Hepatocyte (in vitro differentiated cells): ENCODE measurements around the gene LAMTOR4.

Experiments
- EZH2 ChIP-seq: fragments of 200-600 bp; sonication (generic); IDR thresholded peaks from 2 replicates; pipeline ENCODE4 v1.6.1; 2016; ENCODE audit warnings: antibody characterized with exemption, mild to moderate bottlenecking, borderline replicate concordance
- TF ChIP-seq, protein P1 (sequence below): fragments of 200-600 bp; sonication (generic); IDR thresholded peaks from 2 replicates; pipeline ENCODE4 v1.5.1; 2016; ENCODE audit warnings: antibody characterized with exemption, mild to moderate bottlenecking; ENCODE audit not compliant: poor library complexity

DNA sequence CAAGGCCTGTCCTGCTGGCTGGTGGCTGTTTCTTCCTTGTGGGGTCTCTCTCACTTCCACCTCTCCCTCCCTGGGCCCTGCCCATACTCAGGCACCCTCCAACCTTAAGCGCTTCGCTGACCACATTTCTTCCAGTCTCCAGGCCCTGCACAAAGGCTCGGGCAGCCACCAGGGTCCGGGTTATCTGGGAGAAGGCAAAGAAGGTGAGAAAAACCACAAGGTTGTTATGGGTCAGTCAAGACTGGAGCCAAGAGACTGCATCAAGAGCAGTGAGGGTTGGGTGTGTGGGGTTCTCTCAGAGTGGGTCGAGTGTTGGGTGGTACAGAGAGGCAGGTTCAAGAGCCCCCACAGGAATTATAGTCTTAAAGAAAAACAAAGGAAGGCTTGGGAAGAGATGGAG is 25.9 kb downstream of the LAMTOR4 start:
- TF ChIP-seq, protein P1, sequence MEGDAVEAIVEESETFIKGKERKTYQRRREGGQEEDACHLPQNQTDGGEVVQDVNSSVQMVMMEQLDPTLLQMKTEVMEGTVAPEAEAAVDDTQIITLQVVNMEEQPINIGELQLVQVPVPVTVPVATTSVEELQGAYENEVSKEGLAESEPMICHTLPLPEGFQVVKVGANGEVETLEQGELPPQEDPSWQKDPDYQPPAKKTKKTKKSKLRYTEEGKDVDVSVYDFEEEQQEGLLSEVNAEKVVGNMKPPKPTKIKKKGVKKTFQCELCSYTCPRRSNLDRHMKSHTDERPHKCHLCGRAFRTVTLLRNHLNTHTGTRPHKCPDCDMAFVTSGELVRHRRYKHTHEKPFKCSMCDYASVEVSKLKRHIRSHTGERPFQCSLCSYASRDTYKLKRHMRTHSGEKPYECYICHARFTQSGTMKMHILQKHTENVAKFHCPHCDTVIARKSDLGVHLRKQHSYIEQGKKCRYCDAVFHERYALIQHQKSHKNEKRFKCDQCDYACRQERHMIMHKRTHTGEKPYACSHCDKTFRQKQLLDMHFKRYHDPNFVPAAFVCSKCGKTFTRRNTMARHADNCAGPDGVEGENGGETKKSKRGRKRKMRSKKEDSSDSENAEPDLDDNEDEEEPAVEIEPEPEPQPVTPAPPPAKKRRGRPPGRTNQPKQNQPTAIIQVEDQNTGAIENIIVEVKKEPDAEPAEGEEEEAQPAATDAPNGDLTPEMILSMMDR: no peak
- TF ChIP-seq EZH2: no peak
